Measurements from ENCODE around the gene PHIP.
"Not testable (repeated sequence)": the region's sequence is repeated elsewhere in the genome, so short reads cannot be mapped to it uniquely, and the experiment has no call there.

Gene PHIP

DNA sequence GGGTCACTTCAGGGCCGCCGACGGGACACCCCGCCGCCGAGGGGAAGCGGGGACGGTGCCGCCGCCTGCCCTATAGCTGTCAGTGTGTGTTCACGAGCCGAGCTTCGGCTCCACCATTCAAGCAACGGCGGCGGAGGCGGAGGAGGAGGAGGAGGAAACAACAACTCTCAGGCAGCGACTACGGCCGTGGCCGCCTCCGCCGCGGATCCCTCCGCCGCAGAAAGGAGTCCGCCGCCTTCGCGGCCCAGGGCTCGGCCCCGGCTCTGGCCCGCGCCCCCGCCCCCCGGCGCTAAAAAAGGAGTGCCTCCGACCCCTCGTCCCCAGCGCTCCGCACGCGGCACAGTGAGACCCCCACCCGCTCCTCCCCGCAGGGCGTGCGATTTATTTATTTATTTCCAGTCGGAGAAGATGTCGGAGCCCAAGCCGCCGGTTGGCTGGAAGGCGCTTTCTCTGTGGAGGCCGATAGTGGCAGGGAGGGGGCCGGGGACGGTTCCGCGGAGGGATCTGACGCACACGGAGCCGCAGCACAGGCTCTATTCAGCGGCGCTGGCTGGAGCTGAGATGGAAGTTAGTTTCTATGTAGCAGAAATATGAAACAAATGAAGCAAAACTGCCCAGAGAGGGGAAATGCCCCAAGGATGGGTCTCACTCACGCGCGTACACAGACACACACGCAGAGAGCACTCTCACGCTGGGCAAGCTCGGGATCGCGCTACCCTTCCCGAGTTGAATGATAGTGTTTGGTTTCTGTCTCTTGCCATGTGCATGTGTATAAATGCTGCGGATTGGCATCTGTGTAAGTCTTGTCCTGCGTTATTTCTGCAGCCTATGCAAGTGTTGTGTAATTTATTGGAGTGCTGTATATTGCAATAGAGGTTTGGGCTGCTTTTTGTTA is at the start of gene PHIP:
Gene PHIP, minus strand, starts transcription at position 180 of the 895 bp plus-strand sequence. CDS start 186 bp downstream, outside the sequence.
- peak; percentile 73 to 87 (median 83) for DNase-seq (ENCODE audit: low read depth in 3 of 3)

DNA sequence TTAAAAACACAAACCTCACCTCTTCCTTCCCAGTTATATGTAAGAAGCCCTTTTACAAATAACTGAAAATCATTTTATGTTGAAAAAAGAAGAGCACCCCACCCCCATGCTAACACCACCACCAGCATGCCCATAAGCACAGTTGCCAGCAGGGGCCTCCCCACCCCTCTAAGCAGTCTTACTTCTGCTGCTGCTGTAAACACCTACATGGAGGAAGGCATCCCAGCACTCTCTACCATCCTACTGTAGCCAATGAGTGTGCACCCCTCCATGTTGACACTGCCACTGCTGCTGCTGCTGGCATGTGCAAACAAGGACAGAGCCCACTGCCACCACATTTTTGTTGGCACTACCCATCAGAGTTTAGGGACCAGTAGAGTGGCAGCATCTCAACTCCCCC is 49.6 kb upstream of the PHIP start:
- DNase-seq (ENCODE audit: low read depth in 3 of 3) = no peak

- no peak for DNase-seq (ENCODE audit: low read depth in 3 of 3)
Observed at GRCh38 chr6:79119217-79119616, 41.2 kb upstream of the PHIP start.

DNA sequence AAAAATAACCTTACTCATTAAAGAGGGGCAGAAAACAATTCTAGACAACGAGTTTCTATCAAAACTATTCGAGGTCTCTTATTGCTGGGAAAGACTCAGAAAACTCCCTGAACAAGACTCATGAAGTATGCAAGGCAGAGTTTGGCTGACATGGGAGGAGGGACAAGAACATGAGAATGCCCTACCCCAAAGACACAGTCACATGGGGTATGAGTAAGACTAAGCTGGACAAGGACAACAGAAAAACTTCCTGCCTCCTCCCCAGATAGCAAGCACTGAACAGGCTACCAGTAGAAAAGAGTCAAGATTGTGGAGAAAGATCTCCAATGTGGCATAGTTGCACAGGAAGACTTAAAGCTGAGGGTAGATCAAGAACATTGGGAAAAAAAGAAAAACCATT is 39.7 kb upstream of the PHIP start:
- no peak for DNase-seq (ENCODE audit: low read depth in 3 of 3)

DNA sequence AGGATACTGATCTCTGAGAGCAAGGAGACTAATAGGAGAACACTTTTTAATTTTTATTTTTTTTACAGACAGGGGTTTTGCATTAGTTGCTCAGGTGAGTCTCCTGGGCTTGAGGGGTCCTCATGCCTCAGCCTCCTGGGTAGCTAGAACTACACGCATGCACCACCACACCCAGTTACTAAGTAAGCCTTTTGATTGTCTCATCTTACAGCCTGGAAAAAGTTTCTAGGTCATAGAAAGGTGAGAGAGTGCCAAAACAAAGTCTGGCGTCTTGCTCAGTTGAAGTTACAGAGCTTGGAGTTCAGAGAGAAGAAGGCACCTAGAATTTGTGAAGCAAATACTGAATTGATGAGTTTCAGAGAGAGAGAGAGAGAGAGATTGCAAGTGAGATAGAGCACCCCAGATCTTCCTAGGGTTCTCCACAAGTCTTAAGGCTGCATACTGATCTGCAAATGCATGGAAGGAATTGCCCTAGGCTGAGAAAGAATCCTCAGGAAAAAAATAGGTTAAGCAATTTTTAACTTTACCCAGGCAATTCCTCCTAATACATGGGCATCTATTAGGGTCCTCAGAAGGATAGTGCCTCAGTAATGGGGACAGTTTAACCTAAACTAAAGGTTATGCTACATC is 37.6 kb upstream of the PHIP start:
- no peak for DNase-seq (ENCODE audit: low read depth in 3 of 3)

- no peak for DNase-seq (ENCODE audit: low read depth in 3 of 3)
Observed at GRCh38 chr6:79111549-79111948, 33.5 kb upstream of the PHIP start.

DNA sequence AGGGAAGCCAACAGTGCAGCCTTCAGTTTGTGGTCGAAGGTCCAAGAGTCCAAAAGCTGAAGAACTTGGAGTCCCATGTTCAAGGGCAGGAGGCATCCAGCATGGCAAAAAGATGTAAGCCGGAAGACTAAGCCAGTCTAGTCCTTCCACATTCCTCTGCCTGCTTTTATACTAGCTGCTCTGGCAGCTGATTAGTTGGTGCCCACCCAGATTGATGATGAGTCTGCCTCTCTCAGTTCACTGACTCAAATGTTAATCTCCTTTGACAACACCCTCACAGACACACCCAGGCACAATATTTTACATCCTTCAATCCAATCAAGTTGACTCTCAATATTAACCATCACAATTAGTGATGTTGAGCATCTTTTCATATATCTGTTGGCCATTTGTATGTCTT is 23.1 kb upstream of the PHIP start:
- no peak for DNase-seq (ENCODE audit: low read depth in 3 of 3)

DNA sequence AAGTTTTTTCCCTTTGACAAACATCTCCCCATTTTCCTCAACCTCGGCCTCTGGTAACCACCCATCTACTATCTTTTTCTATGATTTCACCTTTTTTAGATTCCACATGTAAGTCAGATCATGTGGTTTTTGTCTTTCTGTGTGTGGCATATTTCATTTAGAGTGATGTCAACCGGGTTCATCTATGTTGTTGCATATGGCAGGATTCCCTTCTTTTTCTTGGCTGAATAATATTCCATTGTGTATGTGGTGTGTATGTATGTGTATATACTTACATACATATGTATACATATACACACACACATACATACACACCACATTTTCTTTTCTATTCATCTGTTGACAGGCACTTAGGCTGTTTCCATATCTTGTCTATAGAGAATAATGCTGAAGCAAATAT is 22.2 kb upstream of the PHIP start:
- no peak for DNase-seq (ENCODE audit: low read depth in 3 of 3)

GRCh38 chr6:79094938-79095337 is 16.9 kb upstream of the PHIP start:
- no peak for DNase-seq (ENCODE audit: low read depth in 3 of 3)

DNA sequence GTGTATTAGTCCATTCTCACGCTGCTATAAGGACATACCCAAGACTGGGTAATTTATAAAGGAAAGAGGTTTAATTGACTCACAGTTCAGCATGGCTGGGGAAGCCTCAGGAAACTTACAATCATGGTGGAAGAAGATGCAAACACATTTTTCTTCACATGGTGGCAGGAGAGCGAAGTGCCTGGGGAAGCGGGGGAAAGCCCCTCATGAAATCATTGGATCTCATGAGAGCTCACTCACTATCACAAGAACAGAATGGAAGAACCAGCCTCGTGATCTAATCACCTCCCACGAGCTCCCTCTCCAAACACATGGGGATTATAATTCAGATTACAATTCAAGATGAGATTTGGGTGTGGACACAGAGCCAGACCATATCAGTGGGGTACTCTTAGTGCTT is 13.7 kb upstream of the PHIP start:
- not testable (repeated sequence) for DNase-seq (ENCODE audit: low read depth in 3 of 3)

- no peak for DNase-seq (ENCODE audit: low read depth in 3 of 3)
Observed at GRCh38 chr6:79089552-79090404, 11.7 kb upstream of the PHIP start.

- DNase-seq (ENCODE audit: low read depth in 3 of 3) = no peak
Observed at GRCh38 chr6:79084693-79085092, 6.6 kb upstream of the PHIP start.

DNA sequence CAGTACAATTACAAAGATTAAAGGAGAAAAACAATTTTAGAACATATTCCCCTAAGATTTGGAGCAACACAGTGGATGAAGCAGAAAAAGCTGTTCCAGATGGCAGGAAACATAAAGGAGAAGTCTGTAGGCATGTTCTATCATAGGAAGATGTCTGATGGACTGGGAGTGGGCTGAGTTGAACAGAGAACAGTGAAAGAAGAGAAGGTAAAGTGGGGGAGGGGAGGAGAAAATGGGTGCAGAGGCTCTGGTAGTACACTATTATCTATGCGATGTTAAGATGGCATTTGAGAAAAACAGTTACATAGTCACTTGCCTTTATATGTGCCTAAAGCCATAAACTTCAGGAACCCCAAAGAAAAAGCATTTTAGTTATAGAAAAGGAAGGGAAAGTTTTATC is 4.2 kb upstream of the PHIP start:
- no peak for DNase-seq (ENCODE audit: low read depth in 3 of 3)

- no peak for DNase-seq (ENCODE audit: low read depth in 3 of 3)
Observed at GRCh38 chr6:79081663-79082062, 3.6 kb upstream of the PHIP start.

DNA sequence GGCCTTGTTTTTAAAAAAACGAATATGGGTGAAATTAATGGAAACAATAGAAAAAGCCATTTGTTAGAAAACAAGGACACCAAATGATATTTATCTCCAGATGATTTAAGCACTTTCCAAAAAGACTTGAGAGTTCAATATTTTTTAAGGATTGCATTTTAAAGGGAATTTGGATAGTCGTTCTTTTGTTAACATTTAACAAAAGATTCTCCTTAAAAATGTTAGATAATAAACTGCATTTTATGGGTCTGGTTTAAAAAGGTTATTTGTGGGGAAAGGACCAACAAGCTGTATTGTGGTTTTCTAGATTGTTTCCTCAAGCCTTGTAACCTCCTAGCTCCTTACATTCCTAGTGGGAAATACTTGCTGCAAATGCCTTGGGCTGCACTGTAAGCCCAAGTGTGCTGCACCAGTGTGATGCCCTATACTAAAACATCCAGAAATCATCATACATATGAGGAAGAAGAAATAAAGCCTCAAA is 1.5 kb upstream of the PHIP start:
- no peak for DNase-seq (ENCODE audit: low read depth in 3 of 3)

- DNase-seq (ENCODE audit: low read depth in 3 of 3) = peak in 1 of 3 experiments; percentile 17
Observed at GRCh38 chr6:79077715-79078074, 359 bp downstream of the PHIP start.

GRCh38 chr6:79076782-79077641 is 1.0 kb downstream of the PHIP start:
- DNase-seq (ENCODE audit: low read depth in 3 of 3) = peak; percentile 73 to 84 (median 79)

DNA sequence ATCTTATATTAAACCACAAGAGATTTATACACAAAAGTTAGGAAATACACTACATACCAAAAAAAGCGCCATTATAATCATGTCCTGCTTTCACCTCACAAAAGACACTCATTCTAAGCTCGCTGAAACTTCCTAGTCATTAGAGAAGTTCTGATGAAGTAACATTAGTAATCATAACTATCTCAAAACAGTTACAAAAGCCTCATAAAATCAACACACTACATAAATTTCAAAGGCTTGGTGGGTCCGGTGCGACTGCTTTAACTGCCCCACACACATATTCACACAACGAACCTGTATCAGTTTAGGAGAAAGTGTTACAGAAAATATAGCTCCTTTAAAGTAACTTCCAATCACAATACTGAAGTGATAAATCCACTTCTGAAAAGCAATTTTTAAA is 1.9 kb downstream of the PHIP start:
- DNase-seq (ENCODE audit: low read depth in 3 of 3) = no peak

GRCh38 chr6:79073888-79074287 is 4.2 kb downstream of the PHIP start:
- DNase-seq (ENCODE audit: low read depth in 3 of 3) = no peak

DNA sequence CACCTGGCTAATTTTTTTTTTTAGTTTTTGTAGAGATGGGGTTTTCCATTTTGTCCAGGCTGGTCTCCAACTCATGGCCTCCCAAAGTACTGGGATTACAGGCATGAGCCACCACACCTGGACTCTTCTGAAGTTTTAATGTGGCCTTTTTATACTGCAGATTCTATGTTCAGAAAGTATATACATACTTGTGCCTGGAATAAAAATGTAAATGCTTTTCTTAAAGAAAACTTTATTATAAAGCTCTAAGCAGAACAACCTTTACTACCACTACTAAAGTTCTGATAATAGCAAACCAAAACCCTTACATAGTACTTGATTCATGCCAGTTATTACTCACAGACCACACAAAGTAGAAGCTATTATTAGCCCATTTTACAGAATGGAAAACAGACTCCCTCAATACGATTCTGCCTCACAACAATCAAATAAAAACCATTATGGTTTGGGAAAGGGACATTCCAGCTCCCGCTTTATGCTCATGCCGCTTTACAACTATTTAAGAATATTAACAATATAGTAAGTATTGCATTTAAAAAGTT is 5.3 kb downstream of the PHIP start:
- DNase-seq (ENCODE audit: low read depth in 3 of 3) = no peak

DNA sequence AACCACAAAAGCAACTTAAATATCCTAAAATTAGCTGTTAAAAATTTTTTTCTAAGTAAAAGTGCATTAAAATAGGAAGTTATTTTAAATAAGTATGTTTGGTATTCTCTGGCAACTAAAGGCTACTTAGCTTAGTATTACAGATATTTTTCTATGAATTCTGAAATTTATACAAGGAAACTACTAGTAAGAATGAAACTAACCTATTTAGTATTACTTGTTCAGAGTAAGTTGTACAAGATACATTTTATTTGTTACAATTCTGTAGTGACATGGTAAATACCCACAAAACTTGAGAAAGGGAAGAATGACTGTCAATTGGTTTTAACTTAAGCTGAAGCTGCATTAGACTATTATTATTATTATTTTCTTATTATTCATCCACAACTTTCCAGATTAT is 6.5 kb downstream of the PHIP start:
- no peak for DNase-seq (ENCODE audit: low read depth in 3 of 3)

Measured in stimulated activated CD4-positive, alpha-beta T cell treated with anti-CD3 and anti-CD28 coated beads, TNF-alpha, amount 100 ng/mL, for 24 hours (primary cell).